TTC549 (cell line): ENCODE data around the gene LRRC7.

Source experiments
- FAIRE-seq: peaks from 2 replicates; lab custom pipeline; 2012; peaks lifted over from hg19 to GRCh38; lab: Jason Lieb, UNC

The LRRC7 gene

DNA sequence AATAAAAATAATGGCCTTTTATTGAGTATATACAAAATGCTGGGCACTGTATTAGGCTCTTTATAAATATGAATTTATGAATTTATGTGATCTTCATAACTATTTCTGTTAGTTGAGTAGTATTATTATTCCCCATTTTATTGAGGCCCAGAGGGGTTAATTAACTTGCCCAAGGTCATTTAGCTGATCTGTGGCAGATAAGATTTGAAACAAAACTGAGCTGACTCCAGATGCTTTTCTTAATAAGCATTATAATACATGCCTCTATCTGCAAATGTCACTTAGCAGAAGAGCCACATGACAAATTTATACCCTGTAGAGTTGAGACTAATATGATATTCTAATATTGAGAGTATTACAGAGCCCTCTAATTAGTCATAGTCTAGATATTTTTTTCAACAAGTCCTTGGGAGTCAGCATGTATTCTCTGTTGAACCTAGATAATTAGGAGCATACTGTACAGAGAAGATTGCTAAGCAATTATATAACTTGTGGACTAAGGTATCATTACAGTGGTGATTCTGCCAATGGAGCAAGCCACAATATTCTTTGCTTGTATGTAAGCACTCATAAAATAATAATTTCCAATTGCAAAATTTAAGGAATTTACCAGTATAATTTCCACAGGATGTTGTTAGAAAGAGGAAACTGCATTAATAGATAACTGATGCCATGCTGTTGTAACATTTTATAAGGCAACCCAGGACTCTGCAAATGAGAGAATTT lies 525.7 kb downstream of the LRRC7 start:
- no peak for FAIRE-seq

- FAIRE-seq, result no peak
Measured at GRCh38 chr1:70101231-70101630, 533.5 kb downstream of the LRRC7 start.

- FAIRE-seq, result no peak
Measured at GRCh38 chr1:70101774-70102173, 534.1 kb downstream of the LRRC7 start.

DNA sequence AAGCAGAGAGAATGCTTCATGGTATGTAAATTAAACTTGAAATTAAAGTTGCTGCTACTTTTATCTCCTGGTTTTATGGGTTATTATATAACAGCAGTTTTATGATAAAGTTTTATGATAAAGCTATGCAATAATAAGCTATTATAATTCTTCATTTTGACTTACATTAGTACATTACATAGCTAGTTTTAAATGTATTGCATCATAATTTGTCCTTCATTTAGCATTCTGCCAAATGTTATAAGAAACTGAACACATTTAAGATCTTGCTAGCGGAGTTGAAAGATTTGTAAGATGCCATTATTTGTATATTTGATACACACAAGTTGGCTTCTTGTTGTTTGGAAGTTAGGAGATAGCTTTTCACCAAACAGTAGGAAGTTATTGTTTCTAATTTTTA lies 536.0 kb downstream of the LRRC7 start:
- no peak for FAIRE-seq

- no peak for FAIRE-seq
Measured at GRCh38 chr1:70109241-70109640, 541.5 kb downstream of the LRRC7 start.

- no peak for FAIRE-seq
Measured at GRCh38 chr1:70112838-70113237, 545.1 kb downstream of the LRRC7 start.

- no peak for FAIRE-seq
Measured at GRCh38 chr1:70115315-70115714, 547.6 kb downstream of the LRRC7 start.

DNA sequence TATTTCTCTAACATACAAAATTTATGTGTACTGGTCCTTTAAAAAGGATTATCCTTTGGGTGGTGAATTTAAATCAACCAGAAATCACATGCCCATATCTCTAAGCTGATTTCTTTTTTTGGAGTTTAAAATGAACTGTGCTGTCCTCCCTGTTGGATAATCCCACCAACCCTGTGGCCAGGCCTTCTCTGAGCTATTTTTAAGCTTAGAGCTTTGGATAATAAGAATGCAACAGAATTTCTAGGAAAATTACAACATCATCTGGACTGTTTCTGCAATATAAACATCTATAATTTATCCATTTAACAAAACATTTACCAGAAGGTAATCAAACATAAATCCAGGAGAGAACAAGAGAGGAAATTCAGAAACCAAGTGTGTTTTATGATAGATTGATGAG lies 549.3 kb downstream of the LRRC7 start:
- FAIRE-seq, result no peak

- no peak for FAIRE-seq
Measured at GRCh38 chr1:70134148-70134547, 566.4 kb downstream of the LRRC7 start.

DNA sequence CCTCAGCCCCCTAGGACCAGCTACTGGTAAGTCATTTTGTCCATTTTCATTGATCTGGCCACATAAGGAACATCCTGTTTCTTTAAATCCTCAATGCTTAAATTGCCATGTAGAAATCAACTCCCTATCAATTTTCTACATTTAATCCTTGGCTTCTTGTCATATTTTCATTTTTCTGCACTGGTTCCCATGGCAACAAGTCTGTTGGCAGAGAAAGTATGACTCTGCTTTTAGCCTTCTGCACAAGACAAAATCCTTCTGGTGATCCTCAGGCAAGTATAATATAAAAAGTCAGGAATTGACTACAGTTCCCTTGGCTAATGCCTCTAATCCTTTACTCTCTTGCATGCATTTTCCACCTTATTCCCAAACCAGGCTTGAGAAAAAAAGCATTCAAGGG lies 572.6 kb downstream of the LRRC7 start:
- FAIRE-seq, result no peak

- no peak for FAIRE-seq
Measured at GRCh38 chr1:70140894-70141293, 573.2 kb downstream of the LRRC7 start.

DNA sequence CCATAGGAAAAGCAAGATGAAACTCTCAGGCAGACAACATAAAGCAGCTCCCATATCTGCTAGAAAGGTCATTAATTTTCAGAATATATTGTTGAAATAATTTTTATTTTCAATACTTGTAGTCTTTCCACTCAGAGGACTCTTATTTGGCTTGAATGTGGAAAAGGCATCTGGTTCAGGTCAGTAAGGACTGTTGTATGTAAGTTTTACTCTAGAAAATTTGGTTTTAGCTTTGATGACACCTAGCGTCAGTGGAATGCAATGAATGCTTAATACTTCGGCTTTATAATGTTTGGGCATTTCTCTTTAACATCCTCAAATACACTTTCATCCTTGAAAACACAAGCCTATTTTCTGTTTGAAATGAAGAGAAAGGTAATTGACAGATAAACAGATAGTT lies 574.4 kb downstream of the LRRC7 start:
- FAIRE-seq, result no peak

DNA sequence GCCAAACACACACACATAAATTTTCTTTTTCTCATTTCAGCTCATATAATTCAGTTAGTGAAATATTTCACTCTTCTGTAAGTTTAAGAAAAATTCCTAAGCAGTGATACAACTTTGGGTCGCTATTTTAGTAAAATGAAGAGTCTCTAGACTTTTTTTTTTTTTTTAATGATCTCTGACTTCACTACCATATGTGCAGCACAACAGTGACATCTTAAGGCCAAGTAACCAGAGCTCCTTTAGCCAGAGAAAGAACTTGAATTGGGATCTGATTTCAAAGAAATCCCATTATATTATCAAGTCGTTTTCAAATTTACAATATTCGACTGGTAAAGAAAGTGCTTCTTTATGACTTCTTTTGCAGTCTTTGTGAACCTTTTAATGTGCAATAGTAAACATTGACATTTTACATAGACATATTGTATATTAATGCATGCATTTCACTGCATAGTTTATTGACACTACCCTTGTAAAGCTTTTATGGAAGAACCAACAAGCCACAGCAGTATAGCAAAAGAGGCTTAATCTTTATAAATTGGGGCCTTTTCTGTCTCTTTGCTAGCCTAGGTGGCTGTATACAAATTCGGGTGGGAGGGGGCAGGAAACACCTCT lies 575.4 kb downstream of the LRRC7 start:
- no peak for FAIRE-seq

DNA sequence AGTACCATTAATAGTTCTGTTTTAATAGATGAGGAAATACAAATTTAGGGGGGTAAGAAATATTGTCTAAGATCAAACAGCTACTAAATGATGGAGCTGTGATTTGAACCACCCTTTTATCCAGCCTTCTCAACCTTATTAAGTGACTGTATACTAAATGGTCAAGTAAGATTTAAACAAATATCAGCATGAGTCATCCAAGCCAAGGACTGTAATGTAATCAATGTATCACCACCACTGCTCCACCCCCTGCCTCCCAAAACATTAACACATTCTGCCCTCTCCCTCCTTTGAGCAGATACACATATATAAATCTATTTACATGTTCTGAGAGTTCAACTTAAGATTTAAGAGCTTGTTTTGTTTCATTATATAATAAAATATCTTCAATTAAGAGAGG lies 578.8 kb downstream of the LRRC7 start:
- no peak for FAIRE-seq

GRCh38 chr1:70150444-70150843 lies 582.7 kb downstream of the LRRC7 start:
- FAIRE-seq, result no peak

GRCh38 chr1:70153739-70154138 lies 586.0 kb downstream of the LRRC7 start:
- FAIRE-seq, result no peak

GRCh38 chr1:70156529-70157120 lies 588.9 kb downstream of the LRRC7 start:
- no peak for FAIRE-seq

DNA sequence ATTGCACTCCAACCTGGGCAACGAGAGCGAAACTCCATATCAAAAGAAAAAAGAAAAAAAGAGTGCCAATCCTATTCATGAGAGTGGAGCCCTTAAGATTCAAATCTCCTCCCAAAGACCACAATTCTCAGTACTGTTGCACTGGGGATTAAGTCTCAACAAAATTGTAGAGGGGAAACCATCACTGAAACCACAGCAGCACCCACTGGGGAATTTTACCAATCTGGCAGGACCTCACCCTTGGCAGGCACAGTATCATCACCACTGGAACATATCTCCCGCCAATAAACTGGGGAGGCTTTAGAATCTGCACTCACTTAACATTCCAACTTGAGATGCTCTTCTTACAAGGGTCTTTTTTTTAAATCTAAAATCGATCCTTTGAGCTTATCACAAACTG lies 596.6 kb downstream of the LRRC7 start:
- FAIRE-seq, result no peak

- FAIRE-seq, result no peak
Measured at GRCh38 chr1:70168283-70168682, 600.6 kb downstream of the LRRC7 start.

GRCh38 chr1:70169018-70169839 lies 601.5 kb downstream of the LRRC7 start:
- no peak for FAIRE-seq

DNA sequence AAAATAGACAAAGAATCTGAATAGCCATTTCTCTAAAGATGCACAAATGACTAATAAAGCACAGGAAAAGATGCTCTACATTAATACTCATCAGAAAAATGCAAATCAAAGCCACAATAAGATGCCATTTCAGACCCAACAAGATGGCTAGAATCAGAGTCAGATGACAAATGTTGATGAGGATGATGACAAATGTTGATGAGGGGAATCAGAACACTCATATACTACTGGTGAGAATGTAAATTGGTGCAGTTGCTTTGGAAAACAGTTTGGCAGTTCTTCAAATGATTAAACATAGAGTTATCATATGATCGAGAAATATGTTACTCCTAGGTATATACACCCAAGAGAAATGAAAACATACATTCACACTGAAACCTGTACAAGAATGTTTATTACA lies 603.8 kb downstream of the LRRC7 start:
- FAIRE-seq, result no peak
